Natural killer cell (primary cell): ENCODE results near the gene NFS1. TPM values are rescaled to one million over a fixed set of nuclear protein-coding genes. Genes with fewer than 3 reads are reported as not detected.
"Not testable (repeated sequence)": the region's sequence is repeated elsewhere in the genome, so short reads cannot be mapped to it uniquely, and the experiment has no call there.

Experiments
- ATAC-seq, 3 donors: fragments of 150-1000 bp in 2 of 3; fragments of 200-7000 bp in 1 of 3; cut with Tn5 transposase; 1 replicate in 1 of 3; 2 replicates in 2 of 3; pipeline ENCODE4 v1.10.0; 2021; ENCODE audit warnings: mild to moderate bottlenecking in 2 of 3, moderate library complexity in 2 of 3
- DNase-seq, 2 donors: peaks; one replicate each; pipeline versions ENCODE4 v3.0.0 to v3.0.0-alpha.2; 2013 to 2021; ENCODE audit warnings: mixed read lengths in 1 of 2
- H3K27ac ChIP-seq: one replicate; pipeline ENCODE4 v1.5.1; 2013; ENCODE audit warnings: mild to moderate bottlenecking, low read length
- H3K27me3 ChIP-seq: one replicate; pipeline ENCODE4 v1.6.1; 2013; ENCODE audit warnings: low read length; ENCODE audit not compliant: control insufficient read depth, insufficient read depth
- H3K36me3 ChIP-seq: one replicate; pipeline ENCODE4 v1.6.1; 2013; ENCODE audit warnings: low read length; ENCODE audit not compliant: control insufficient read depth, insufficient read depth
- H3K4me1 ChIP-seq: one replicate; pipeline ENCODE4 v1.6.1; 2013; ENCODE audit warnings: low read length; ENCODE audit not compliant: control insufficient read depth, insufficient read depth
- H3K4me3 ChIP-seq: one replicate; pipeline ENCODE4 v1.5.1; 2013; ENCODE audit warnings: low read length
- H3K9me3 ChIP-seq: one replicate; pipeline ENCODE4 v1.6.1; 2013; ENCODE audit warnings: low read length; ENCODE audit not compliant: control insufficient read depth, insufficient read depth
- H3K27ac Mint-ChIP-seq, 2 donors: one replicate each; pipeline ENCODE4 v1.8.0; 2022; ENCODE audit warnings: mild to moderate bottlenecking in 2 of 2, mixed read lengths in 2 of 2, moderate library complexity in 1 of 2
- H3K27me3 Mint-ChIP-seq, 2 donors: one replicate each; pipeline ENCODE4 v1.8.0; 2022; ENCODE audit warnings: low read depth in 2 of 2, mixed read lengths in 2 of 2
- H3K36me3 Mint-ChIP-seq: one replicate; pipeline ENCODE4 v1.8.0; 2022; ENCODE audit warnings: mixed read lengths
- H3K4me1 Mint-ChIP-seq, 2 donors: one replicate each; pipeline ENCODE4 v1.8.0; 2022; ENCODE audit warnings: mixed read lengths in 2 of 2
- H3K4me3 Mint-ChIP-seq: one replicate; pipeline ENCODE4 v1.8.0; 2022; ENCODE audit warnings: mild to moderate bottlenecking, moderate library complexity, mixed read lengths
- H3K9me3 Mint-ChIP-seq, 2 donors: one replicate each; pipeline ENCODE4 v1.8.0; 2022; ENCODE audit warnings: mixed read lengths in 2 of 2
- CTCF ChIP-seq: fragments of 200-600 bp; IDR thresholded peaks from one replicate; pipeline ENCODE4 v1.8.0; 2022; ENCODE audit warnings: antibody characterized with exemption
- WGBS: methylation state at CpG from one replicate; pipeline ENCODE4 v1.1.7; 2013; ENCODE audit warnings: missing lambda C conversion rate; ENCODE audit not compliant: insufficient coverage; 5-methylcytosine and 5-hydroxymethylcytosine counted together
- intact Hi-C: fragments of 100-400 bp; cut with micrococcal nuclease; formaldehyde crosslinking; loops from one replicate; pipeline ENCODE4 v1.14.2; 2022
- total RNA-seq, 4 donors: library from RNA; stranded (reverse); fragments of 120-200 nt in 1 of 4; gene quantifications; one replicate each; pipeline versions ENCODE4 v1.2.3 to v1.2.4, GENCODE V29; 2013 to 2022

NFS1 gene
- total RNA-seq, 3 donors from 2014 or later (not counting 1 experiment from before 2014, with no cell fraction given): 11.3 to 20.8 (median 16.0) TPM

- DNase-seq: no peak
- Histone ChIP-seq H3K4me1 (peaks cover 24% of the 10 kb centered on the region), H3K27me3 (no peaks in the 10 kb centered on the region), H3K9me3 (no peaks in the 10 kb centered on the region), H3K4me3 (no peak overlapping the region), H3K36me3 (peaks cover 93% of the 10 kb centered on the region), H3K27ac (no peak overlapping the region)
- H3K36me3 Mint-ChIP-seq: peaks cover 18% of the 10 kb centered on the region
- peaks cover 40 to 43% of the 10 kb centered on the region in 2 donors for H3K4me1 Mint-ChIP-seq
- WGBS: 93% methylated on average over 11 of the region's 13 CpGs
- intact Hi-C loops: loop anchor here (10.0 kb wide), 1 partner anchor 50 kb away; the partner anchor contains the start of gene PHF20
- no peaks in the 10 kb centered on the region for H3K27me3 Mint-ChIP-seq
- ATAC-seq: no peak
- no peaks in the 10 kb centered on the region for H3K9me3 Mint-ChIP-seq
- H3K27ac Mint-ChIP-seq: peak overlapping the region; percentile 45 to 83
- peak overlapping the region; percentile 33 for H3K4me3 Mint-ChIP-seq
- no peak for TF ChIP-seq CTCF
These were observed 25.4 kb upstream of the NFS1 start for GRCh38 chr20:35724321-35725230.

GRCh38 chr20:35723652-35724320 is 24.6 kb upstream of the NFS1 start:
- not testable (repeated sequence) for ATAC-seq, H3K27me3 ChIP-seq, H3K9me3 ChIP-seq, DNase-seq, H3K9me3 Mint-ChIP-seq, H3K27ac ChIP-seq, H3K4me3 ChIP-seq, H3K27me3 Mint-ChIP-seq
- intact Hi-C loops: loop anchor here (2.0 to 10.0 kb wide), 2 partner anchors 15 to 51 kb away; partner anchors contain the start of gene PHF20
- 94% methylated on average over 12 of the region's 12 CpGs for whole genome bisulfite sequencing
- Mint-ChIP-seq H3K4me1 (peaks cover 35 to 40% of the 10 kb centered on the region in 2 donors), H3K36me3 (peaks cover 17% of the 10 kb centered on the region), H3K27ac (peak overlapping the region; percentile 83 to 86), H3K4me3 (peak overlapping the region; percentile 33)
- Histone ChIP-seq H3K4me1 (peaks cover 24% of the 10 kb centered on the region), H3K36me3 (peaks cover 92% of the 10 kb centered on the region)

- H3K9me3 Mint-ChIP-seq, H3K4me3 ChIP-seq, H3K9me3 ChIP-seq, H3K27me3 ChIP-seq, H3K27me3 Mint-ChIP-seq, DNase-seq, H3K27ac ChIP-seq: not testable (repeated sequence)
- Histone ChIP-seq H3K36me3 (peaks cover 90% of the 10 kb centered on the region), H3K4me1 (peaks cover 20% of the 10 kb centered on the region)
- Mint-ChIP-seq H3K4me1 (peaks cover 36 to 40% of the 10 kb centered on the region in 2 donors), H3K36me3 (peaks cover 17% of the 10 kb centered on the region), H3K4me3 (peak overlapping the region; percentile 69), H3K27ac (peak overlapping the region; percentile 83 to 86)
- ATAC-seq: peak; percentile 4 to 32 (median 24)
- intact Hi-C loops: loop anchor here (2.0 to 10.0 kb wide), 2 partner anchors 16 to 52 kb away; partner anchors contain the start of gene PHF20
- 92% methylated on average over 4 of the region's 4 CpGs for WGBS
These were observed 24.1 kb upstream of the NFS1 start for GRCh38 chr20:35723275-35723639.

GRCh38 chr20:35721621-35722020 is 22.5 kb upstream of the NFS1 start:
- H3K4me1 Mint-ChIP-seq: peaks cover 40 to 42% of the 10 kb centered on the region in 2 donors
- peak overlapping the region; percentile 51 for H3K4me3 Mint-ChIP-seq
- DNase-seq (no peak), ATAC-seq (no peak)
- Histone ChIP-seq H3K36me3 (peaks cover 91% of the 10 kb centered on the region), H3K4me3 (no peak overlapping the region), H3K4me1 (peaks cover 20% of the 10 kb centered on the region), H3K9me3 (no peaks in the 10 kb centered on the region), H3K27me3 (no peaks in the 10 kb centered on the region), H3K27ac (no peak overlapping the region)
- peak overlapping the region; percentile 83 to 86 for H3K27ac Mint-ChIP-seq
- TF ChIP-seq CTCF: no peak
- H3K9me3 Mint-ChIP-seq: no peaks in the 10 kb centered on the region
- H3K36me3 Mint-ChIP-seq: peaks cover 17% of the 10 kb centered on the region
- intact Hi-C loops: loop anchor here (2.0 to 10.0 kb wide), 2 partner anchors 17 to 53 kb away; partner anchors contain the start of gene PHF20
- 88% methylated on average over 1 of the region's 3 CpGs for WGBS
- H3K27me3 Mint-ChIP-seq: no peaks in the 10 kb centered on the region
